ENCODE results near the gene PPFIA1.
"Not testable (repeated sequence)": the region's sequence is repeated elsewhere in the genome, so short reads cannot be mapped to it uniquely, and the experiment has no call there.

PPFIA1 gene

GRCh38 chr11:70282012-70282411 lies 11.5 kb downstream of the PPFIA1 start:
- H3K9me3 ChIP-seq (ENCODE audit: low read length): no peaks in the 10 kb centered on the region
- H3K36me3 ChIP-seq (ENCODE audit: insufficient read depth, low read length): peaks cover 13% of the 10 kb centered on the region
- H3K27me3 ChIP-seq (ENCODE audit: control insufficient read depth in 1 of 2, insufficient read depth in 2 of 2, low read length in 2 of 2): no peaks in the 10 kb centered on the region
- H3K4me1 ChIP-seq (ENCODE audit: insufficient read depth, low read length): no peaks in the 10 kb centered on the region
- no peak overlapping the region for H3K4me3 ChIP-seq (ENCODE audit: low read depth in 1 of 2, low read length in 2 of 2)
- H3K27ac ChIP-seq (ENCODE audit: low read depth, low read length): no peak overlapping the region
- no peak overlapping the region for H3K9ac ChIP-seq (ENCODE audit: low read length)

- Histone ChIP-seq H3K27ac (ENCODE audit: low read depth, low read length) (no peak overlapping the region), H3K9ac (ENCODE audit: low read length) (no peak overlapping the region), H3K9me3 (ENCODE audit: low read length) (no peaks in the 10 kb centered on the region), H3K4me1 (ENCODE audit: insufficient read depth, low read length) (no peaks in the 10 kb centered on the region), H3K4me3 (ENCODE audit: low read depth in 1 of 2, low read length in 2 of 2) (no peak overlapping the region), H3K36me3 (ENCODE audit: insufficient read depth, low read length) (peaks cover 25% of the 10 kb centered on the region), H3K27me3 (ENCODE audit: control insufficient read depth in 1 of 2, insufficient read depth in 2 of 2, low read length in 2 of 2) (no peaks in the 10 kb centered on the region)
Measured at GRCh38 chr11:70288721-70289120, 18.2 kb downstream of the PPFIA1 start.

GRCh38 chr11:70289582-70289981 lies 19.1 kb downstream of the PPFIA1 start:
- Histone ChIP-seq H3K9ac (ENCODE audit: low read length) (no peak overlapping the region), H3K4me1 (ENCODE audit: insufficient read depth, low read length) (no peaks in the 10 kb centered on the region), H3K4me3 (ENCODE audit: low read depth in 1 of 2, low read length in 2 of 2) (no peak overlapping the region), H3K27ac (ENCODE audit: low read depth, low read length) (no peak overlapping the region), H3K9me3 (ENCODE audit: low read length) (no peaks in the 10 kb centered on the region), H3K36me3 (ENCODE audit: insufficient read depth, low read length) (peaks cover 26% of the 10 kb centered on the region), H3K27me3 (ENCODE audit: control insufficient read depth in 1 of 2, insufficient read depth in 2 of 2, low read length in 2 of 2) (no peaks in the 10 kb centered on the region)

GRCh38 chr11:70290361-70291065 lies 20.0 kb downstream of the PPFIA1 start:
- no peak overlapping the region for H3K9ac ChIP-seq (ENCODE audit: low read length)
- no peaks in the 10 kb centered on the region for H3K4me1 ChIP-seq (ENCODE audit: insufficient read depth, low read length)
- H3K27ac ChIP-seq (ENCODE audit: low read depth, low read length): no peak overlapping the region
- peaks cover 26% of the 10 kb centered on the region for H3K36me3 ChIP-seq (ENCODE audit: insufficient read depth, low read length)
- no peaks in the 10 kb centered on the region for H3K9me3 ChIP-seq (ENCODE audit: low read length)
- no peaks in the 10 kb centered on the region for H3K27me3 ChIP-seq (ENCODE audit: control insufficient read depth in 1 of 2, insufficient read depth in 2 of 2, low read length in 2 of 2)
- no peak overlapping the region for H3K4me3 ChIP-seq (ENCODE audit: low read depth in 1 of 2, low read length in 2 of 2)

GRCh38 chr11:70292166-70292565 lies 21.7 kb downstream of the PPFIA1 start:
- Histone ChIP-seq H3K9ac (ENCODE audit: low read length) (no peak overlapping the region), H3K36me3 (ENCODE audit: insufficient read depth, low read length) (peaks cover 26% of the 10 kb centered on the region), H3K27ac (ENCODE audit: low read depth, low read length) (no peak overlapping the region), H3K4me3 (ENCODE audit: low read depth in 1 of 2, low read length in 2 of 2) (no peak overlapping the region), H3K27me3 (ENCODE audit: control insufficient read depth in 1 of 2, insufficient read depth in 2 of 2, low read length in 2 of 2) (no peaks in the 10 kb centered on the region), H3K4me1 (ENCODE audit: insufficient read depth, low read length) (no peaks in the 10 kb centered on the region), H3K9me3 (ENCODE audit: low read length) (no peaks in the 10 kb centered on the region)

- Histone ChIP-seq H3K27me3 (ENCODE audit: control insufficient read depth in 1 of 2, insufficient read depth in 2 of 2, low read length in 2 of 2) (no peaks in the 10 kb centered on the region), H3K36me3 (ENCODE audit: insufficient read depth, low read length) (peaks cover 26% of the 10 kb centered on the region), H3K4me1 (ENCODE audit: insufficient read depth, low read length) (no peaks in the 10 kb centered on the region), H3K27ac (ENCODE audit: low read depth, low read length) (no peak overlapping the region), H3K9me3 (ENCODE audit: low read length) (no peaks in the 10 kb centered on the region), H3K9ac (ENCODE audit: low read length) (no peak overlapping the region), H3K4me3 (ENCODE audit: low read depth in 1 of 2, low read length in 2 of 2) (no peak overlapping the region)
Measured at GRCh38 chr11:70292863-70293262, 22.4 kb downstream of the PPFIA1 start.

- not testable (repeated sequence) for H3K9me3 ChIP-seq (ENCODE audit: low read length); H3K27ac ChIP-seq (ENCODE audit: low read depth, low read length); H3K9ac ChIP-seq (ENCODE audit: low read length); H3K4me3 ChIP-seq (ENCODE audit: low read depth in 1 of 2, low read length in 2 of 2); H3K27me3 ChIP-seq (ENCODE audit: control insufficient read depth in 1 of 2, insufficient read depth in 2 of 2, low read length in 2 of 2); H3K4me1 ChIP-seq (ENCODE audit: insufficient read depth, low read length)
- peaks cover 20% of the 10 kb centered on the region for H3K36me3 ChIP-seq (ENCODE audit: insufficient read depth, low read length)
Measured at GRCh38 chr11:70295166-70295565, 24.7 kb downstream of the PPFIA1 start.

- H3K4me1 ChIP-seq (ENCODE audit: insufficient read depth, low read length): no peaks in the 10 kb centered on the region
- H3K27ac ChIP-seq (ENCODE audit: low read depth, low read length): no peak overlapping the region
- H3K9ac ChIP-seq (ENCODE audit: low read length): no peak overlapping the region
- no peaks in the 10 kb centered on the region for H3K9me3 ChIP-seq (ENCODE audit: low read length)
- H3K4me3 ChIP-seq (ENCODE audit: low read depth in 1 of 2, low read length in 2 of 2): no peak overlapping the region
- H3K27me3 ChIP-seq (ENCODE audit: control insufficient read depth in 1 of 2, insufficient read depth in 2 of 2, low read length in 2 of 2): no peaks in the 10 kb centered on the region
- H3K36me3 ChIP-seq (ENCODE audit: insufficient read depth, low read length): peaks cover 20% of the 10 kb centered on the region
Measured at GRCh38 chr11:70296681-70297080, 26.2 kb downstream of the PPFIA1 start.

GRCh38 chr11:70297341-70297740 lies 26.9 kb downstream of the PPFIA1 start:
- H3K27ac ChIP-seq (ENCODE audit: low read depth, low read length): no peak overlapping the region
- no peak overlapping the region for H3K4me3 ChIP-seq (ENCODE audit: low read depth in 1 of 2, low read length in 2 of 2)
- no peaks in the 10 kb centered on the region for H3K9me3 ChIP-seq (ENCODE audit: low read length)
- peaks cover 19% of the 10 kb centered on the region for H3K36me3 ChIP-seq (ENCODE audit: insufficient read depth, low read length)
- H3K9ac ChIP-seq (ENCODE audit: low read length): no peak overlapping the region
- no peaks in the 10 kb centered on the region for H3K27me3 ChIP-seq (ENCODE audit: control insufficient read depth in 1 of 2, insufficient read depth in 2 of 2, low read length in 2 of 2)
- peaks cover 3% of the 10 kb centered on the region for H3K4me1 ChIP-seq (ENCODE audit: insufficient read depth, low read length)

GRCh38 chr11:70298243-70298915 lies 27.9 kb downstream of the PPFIA1 start:
- Histone ChIP-seq H3K36me3 (ENCODE audit: insufficient read depth, low read length) (peaks cover 8% of the 10 kb centered on the region), H3K27ac (ENCODE audit: low read depth, low read length) (no peak overlapping the region), H3K4me3 (ENCODE audit: low read depth in 1 of 2, low read length in 2 of 2) (no peak overlapping the region), H3K4me1 (ENCODE audit: insufficient read depth, low read length) (peaks cover 10% of the 10 kb centered on the region), H3K9ac (ENCODE audit: low read length) (no peak overlapping the region), H3K27me3 (ENCODE audit: control insufficient read depth in 1 of 2, insufficient read depth in 2 of 2, low read length in 2 of 2) (no peaks in the 10 kb centered on the region), H3K9me3 (ENCODE audit: low read length) (no peaks in the 10 kb centered on the region)

GRCh38 chr11:70299636-70300035 lies 29.1 kb downstream of the PPFIA1 start:
- H3K9me3 ChIP-seq (ENCODE audit: low read length): no peaks in the 10 kb centered on the region
- H3K9ac ChIP-seq (ENCODE audit: low read length): no peak overlapping the region
- H3K36me3 ChIP-seq (ENCODE audit: insufficient read depth, low read length): no peaks in the 10 kb centered on the region
- no peak overlapping the region for H3K27ac ChIP-seq (ENCODE audit: low read depth, low read length)
- no peaks in the 10 kb centered on the region for H3K27me3 ChIP-seq (ENCODE audit: control insufficient read depth in 1 of 2, insufficient read depth in 2 of 2, low read length in 2 of 2)
- no peak overlapping the region for H3K4me3 ChIP-seq (ENCODE audit: low read depth in 1 of 2, low read length in 2 of 2)
- H3K4me1 ChIP-seq (ENCODE audit: insufficient read depth, low read length): peaks cover 11% of the 10 kb centered on the region

- no peak overlapping the region for H3K4me3 ChIP-seq (ENCODE audit: low read depth in 1 of 2, low read length in 2 of 2)
- no peaks in the 10 kb centered on the region for H3K36me3 ChIP-seq (ENCODE audit: insufficient read depth, low read length)
- no peaks in the 10 kb centered on the region for H3K27me3 ChIP-seq (ENCODE audit: control insufficient read depth in 1 of 2, insufficient read depth in 2 of 2, low read length in 2 of 2)
- peaks cover 11% of the 10 kb centered on the region for H3K4me1 ChIP-seq (ENCODE audit: insufficient read depth, low read length)
- H3K27ac ChIP-seq (ENCODE audit: low read depth, low read length): no peak overlapping the region
- H3K9ac ChIP-seq (ENCODE audit: low read length): no peak overlapping the region
- H3K9me3 ChIP-seq (ENCODE audit: low read length): no peaks in the 10 kb centered on the region
Measured at GRCh38 chr11:70301191-70301590, 30.7 kb downstream of the PPFIA1 start.
